UCSD-AML1 (cell line): ENCODE measurements around the gene TGM3.

Experiments
- DNase-seq: peaks from one replicate; lab custom pipeline; 2025; ENCODE audit not compliant: unreplicated experiment; lab: John Stamatoyannopoulos, UW

Gene TGM3

GRCh38 chr20:2305479-2305878 lies 9.7 kb downstream of the TGM3 start:
- no peak for DNase-seq

GRCh38 chr20:2305946-2306345 lies 10.1 kb downstream of the TGM3 start:
- no peak for DNase-seq

- no peak for DNase-seq
Observed at GRCh38 chr20:2307136-2307535, 11.3 kb downstream of the TGM3 start.

- no peak for DNase-seq
Observed at GRCh38 chr20:2311329-2311728, 15.5 kb downstream of the TGM3 start.

GRCh38 chr20:2312876-2313275 lies 17.1 kb downstream of the TGM3 start:
- no peak for DNase-seq

- no peak for DNase-seq
Observed at GRCh38 chr20:2313316-2313715, 17.5 kb downstream of the TGM3 start.

- DNase-seq, result peak; percentile 74
Observed at GRCh38 chr20:2314759-2315439, 19.1 kb downstream of the TGM3 start.

GRCh38 chr20:2315440-2315778 lies 19.6 kb downstream of the TGM3 start:
- no peak for DNase-seq

GRCh38 chr20:2316847-2317495 lies 21.2 kb downstream of the TGM3 start:
- no peak for DNase-seq

GRCh38 chr20:2320813-2321658 lies 25.2 kb downstream of the TGM3 start:
- DNase-seq, result no peak

- DNase-seq, result no peak
Observed at GRCh38 chr20:2323051-2323450, 27.2 kb downstream of the TGM3 start.

- no peak for DNase-seq
Observed at GRCh38 chr20:2326046-2326445, 30.2 kb downstream of the TGM3 start.

- no peak for DNase-seq
Observed at GRCh38 chr20:2327620-2328555, 32.1 kb downstream of the TGM3 start.

GRCh38 chr20:2329286-2329685 lies 33.5 kb downstream of the TGM3 start:
- DNase-seq, result no peak

- DNase-seq, result no peak
Observed at GRCh38 chr20:2330090-2330695, 34.4 kb downstream of the TGM3 start.

GRCh38 chr20:2331106-2331505 lies 35.3 kb downstream of the TGM3 start:
- no peak for DNase-seq

- no peak for DNase-seq
Observed at GRCh38 chr20:2331901-2332565, 36.2 kb downstream of the TGM3 start.

- DNase-seq, result no peak
Observed at GRCh38 chr20:2332711-2333110, 36.9 kb downstream of the TGM3 start.

GRCh38 chr20:2333821-2334220 lies 38.0 kb downstream of the TGM3 start:
- DNase-seq, result no peak
